ENCODE measurements around the gene FBXO47.
"Not testable (repeated sequence)": the region's sequence is repeated elsewhere in the genome, so short reads cannot be mapped to it uniquely, and the experiment has no call there.

FBXO47 gene

DNA sequence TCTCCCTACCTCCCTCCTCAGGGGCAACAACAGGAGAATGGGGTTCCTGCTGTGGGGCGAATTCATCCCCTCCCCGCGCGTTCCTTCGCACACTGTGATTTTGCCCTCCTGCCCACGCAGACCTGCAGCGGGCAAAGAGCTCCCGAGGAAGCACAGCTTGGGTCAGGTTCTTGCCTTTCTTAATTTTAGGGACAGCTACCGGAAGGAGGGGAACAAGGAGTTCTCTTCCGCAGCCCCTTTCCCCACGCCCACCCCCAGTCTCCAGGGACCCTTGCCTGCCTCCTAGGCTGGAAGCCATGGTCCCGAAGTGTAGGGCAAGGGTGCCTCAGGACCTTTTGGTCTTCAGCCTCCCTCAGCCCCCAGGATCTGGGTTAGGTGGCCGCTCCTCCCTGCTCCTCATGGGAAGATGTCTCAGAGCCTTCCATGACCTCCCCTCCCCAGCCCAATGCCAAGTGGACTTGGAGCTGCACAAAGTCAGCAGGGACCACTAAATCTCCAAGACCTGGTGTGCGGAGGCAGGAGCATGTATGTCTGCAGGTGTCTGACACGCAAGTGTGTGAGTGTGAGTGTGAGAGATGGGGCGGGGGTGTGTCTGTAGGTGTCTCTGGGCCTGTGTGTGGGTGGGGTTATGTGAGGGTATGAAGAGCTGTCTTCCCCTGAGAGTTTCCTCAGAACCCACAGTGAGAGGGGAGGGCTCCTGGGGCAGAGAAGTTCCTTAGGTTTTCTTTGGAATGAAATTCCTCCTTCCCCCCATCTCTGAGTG, 47.7 kb downstream of the FBXO47 start:
- Histone ChIP-seq H3K27ac (ENCODE audit: low read length) (no peak overlapping the region), H3K4me1 (ENCODE audit: control insufficient read depth in 1 of 2, insufficient read depth in 2 of 2, low read length in 2 of 2) (peaks cover 0 to 52% of the 10 kb centered on the region in 2 donors), H3K36me3 (ENCODE audit: control insufficient read depth in 1 of 2, insufficient read depth in 2 of 2, low read length in 2 of 2) (peaks cover 43 to 51% of the 10 kb centered on the region in 2 donors)

DNA sequence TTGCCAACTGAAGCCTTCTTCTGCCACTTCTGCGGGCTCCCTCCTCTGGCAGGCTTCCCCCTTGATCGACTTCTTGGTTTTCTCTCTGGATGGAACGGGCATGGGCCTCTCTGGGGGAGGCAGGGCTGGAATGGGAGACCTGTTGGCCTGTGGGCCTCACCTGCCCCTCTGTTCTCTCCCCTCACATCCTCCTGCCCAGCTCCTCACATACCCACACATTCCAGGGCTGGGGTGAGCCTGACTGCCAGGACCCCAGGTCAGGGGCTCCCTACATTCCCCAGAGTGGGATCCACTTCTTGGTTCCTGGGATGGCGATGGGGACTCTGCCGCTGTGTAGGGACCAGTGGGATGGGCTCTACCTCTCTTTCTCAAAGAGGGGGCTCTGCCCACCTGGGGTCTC, 48.3 kb downstream of the FBXO47 start:
- peaks cover 0 to 55% of the 10 kb centered on the region in 2 donors for H3K4me1 ChIP-seq (ENCODE audit: control insufficient read depth in 1 of 2, insufficient read depth in 2 of 2, low read length in 2 of 2)
- H3K9me3 ChIP-seq (ENCODE audit: control insufficient read depth in 1 of 2, low read length in 2 of 2) = no peaks in the 10 kb centered on the region
- peaks cover 46 to 57% of the 10 kb centered on the region in 2 donors for H3K36me3 ChIP-seq (ENCODE audit: control insufficient read depth in 1 of 2, insufficient read depth in 2 of 2, low read length in 2 of 2)
- no peak overlapping the region for H3K4me3 ChIP-seq (ENCODE audit: low read depth in 1 of 2, low read length in 2 of 2)
- no peak overlapping the region for H3K27ac ChIP-seq (ENCODE audit: low read length)
- H3K27me3 ChIP-seq (ENCODE audit: low read depth, low read length) = no peaks in the 10 kb centered on the region

More for the DNA sequence above, 47.7 kb downstream of the FBXO47 start:
- Histone ChIP-seq H3K27me3 (ENCODE audit: low read depth, low read length) (no peaks in the 10 kb centered on the region), H3K4me3 (ENCODE audit: low read depth in 1 of 2, low read length in 2 of 2) (no peak overlapping the region), H3K9me3 (ENCODE audit: control insufficient read depth in 1 of 2, low read length in 2 of 2) (no peaks in the 10 kb centered on the region)

DNA sequence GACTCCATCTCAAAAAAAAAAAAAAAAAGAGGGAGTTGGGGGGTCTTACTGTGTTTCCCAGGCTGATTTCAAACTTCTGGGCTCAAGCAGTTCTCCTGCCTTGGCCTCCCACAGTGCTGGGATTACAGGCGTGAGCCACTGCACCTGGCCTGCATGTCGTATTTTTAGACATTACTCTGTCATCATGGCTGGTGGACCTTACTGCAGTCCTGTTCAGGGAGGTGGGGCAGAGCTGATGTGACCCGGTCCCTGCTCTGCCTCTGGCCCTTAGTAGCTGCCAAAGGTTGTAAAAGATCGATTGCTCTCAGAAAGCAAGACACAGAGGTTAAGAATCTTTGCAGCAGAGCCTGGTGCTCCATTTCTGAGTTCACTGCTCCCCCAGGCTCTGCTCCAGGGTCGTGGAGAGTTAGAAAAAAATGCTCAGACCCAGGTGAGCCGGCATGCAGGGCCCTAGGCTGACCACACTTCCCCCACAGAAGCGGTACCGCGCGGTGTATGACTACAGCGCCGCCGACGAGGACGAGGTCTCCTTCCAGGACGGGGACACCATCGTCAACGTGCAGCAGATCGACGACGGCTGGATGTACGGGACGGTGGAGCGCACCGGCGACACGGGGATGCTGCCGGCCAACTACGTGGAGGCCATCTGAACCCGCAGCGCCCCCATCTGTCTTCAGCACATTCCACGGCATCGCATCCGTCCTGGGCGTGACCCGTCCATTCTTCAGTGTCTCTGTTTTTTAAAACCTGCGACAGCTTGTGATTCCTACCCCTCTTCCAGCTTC, 48.9 kb downstream of the FBXO47 start:
- Histone ChIP-seq H3K4me1 (ENCODE audit: control insufficient read depth in 1 of 2, insufficient read depth in 2 of 2, low read length in 2 of 2) (peaks cover 0 to 55% of the 10 kb centered on the region in 2 donors), H3K27ac (ENCODE audit: low read length) (no peak overlapping the region), H3K36me3 (ENCODE audit: control insufficient read depth in 1 of 2, insufficient read depth in 2 of 2, low read length in 2 of 2) (peaks cover 48 to 58% of the 10 kb centered on the region in 2 donors), H3K27me3 (ENCODE audit: low read depth, low read length) (no peaks in the 10 kb centered on the region), H3K4me3 (ENCODE audit: low read depth in 1 of 2, low read length in 2 of 2) (no peak overlapping the region), H3K9me3 (ENCODE audit: control insufficient read depth in 1 of 2, low read length in 2 of 2) (no peaks in the 10 kb centered on the region)

DNA sequence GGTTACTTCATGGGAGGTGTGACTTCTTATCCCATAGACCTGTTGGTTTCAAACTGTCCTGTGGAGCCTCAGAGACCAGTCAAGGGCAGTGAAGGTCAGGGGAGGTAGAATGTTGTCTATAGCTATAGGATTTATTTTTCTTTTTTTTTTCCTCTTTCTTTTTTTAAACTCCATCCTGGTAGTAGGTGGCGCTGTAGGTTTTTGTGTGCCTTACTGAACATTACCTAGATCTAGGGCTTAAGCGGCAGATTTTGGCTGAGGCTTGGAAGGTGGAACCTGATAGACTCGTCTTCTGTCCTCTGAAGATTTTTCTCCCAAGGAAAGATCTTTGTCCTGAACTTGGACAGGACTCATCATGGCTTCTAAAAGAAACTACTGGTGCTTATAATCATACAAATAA, 49.9 kb downstream of the FBXO47 start:
- H3K4me3 ChIP-seq (ENCODE audit: low read depth in 1 of 2, low read length in 2 of 2) = no peak overlapping the region
- peaks cover 52 to 58% of the 10 kb centered on the region in 2 donors for H3K36me3 ChIP-seq (ENCODE audit: control insufficient read depth in 1 of 2, insufficient read depth in 2 of 2, low read length in 2 of 2)
- H3K27ac ChIP-seq (ENCODE audit: low read length) = no peak overlapping the region
- H3K4me1 ChIP-seq (ENCODE audit: control insufficient read depth in 1 of 2, insufficient read depth in 2 of 2, low read length in 2 of 2) = peaks cover 7 to 55% of the 10 kb centered on the region in 2 donors
- no peaks in the 10 kb centered on the region for H3K27me3 ChIP-seq (ENCODE audit: low read depth, low read length)
- H3K9me3 ChIP-seq (ENCODE audit: control insufficient read depth in 1 of 2, low read length in 2 of 2) = no peaks in the 10 kb centered on the region

DNA sequence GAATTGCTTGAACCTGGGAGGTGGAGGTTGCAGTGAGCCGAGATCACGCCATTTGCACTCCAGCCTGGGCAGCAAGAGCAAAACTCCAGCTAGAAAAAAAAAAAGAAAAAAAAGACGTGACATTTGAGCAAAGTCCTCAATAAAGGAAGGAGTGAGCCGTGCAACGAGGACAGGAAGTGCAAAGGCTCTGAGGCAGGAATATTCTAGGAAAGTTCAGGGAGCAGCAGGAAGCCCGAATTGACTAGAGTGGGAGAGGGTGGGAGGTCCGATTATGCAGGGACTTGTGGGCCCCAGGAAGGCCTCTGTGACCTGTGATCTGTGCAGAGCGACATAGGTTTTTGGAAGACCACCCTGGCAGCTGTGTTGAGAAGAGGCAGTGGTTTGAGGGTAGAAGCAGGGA, 50.4 kb downstream of the FBXO47 start:
- Histone ChIP-seq H3K9me3 (ENCODE audit: control insufficient read depth in 1 of 2, low read length in 2 of 2) (no peaks in the 10 kb centered on the region), H3K4me1 (ENCODE audit: control insufficient read depth in 1 of 2, insufficient read depth in 2 of 2, low read length in 2 of 2) (peaks cover 7 to 55% of the 10 kb centered on the region in 2 donors), H3K36me3 (ENCODE audit: control insufficient read depth in 1 of 2, insufficient read depth in 2 of 2, low read length in 2 of 2) (peaks cover 52 to 58% of the 10 kb centered on the region in 2 donors), H3K27ac (ENCODE audit: low read length) (no peak overlapping the region), H3K27me3 (ENCODE audit: low read depth, low read length) (no peaks in the 10 kb centered on the region), H3K4me3 (ENCODE audit: low read depth in 1 of 2, low read length in 2 of 2) (no peak overlapping the region)

DNA sequence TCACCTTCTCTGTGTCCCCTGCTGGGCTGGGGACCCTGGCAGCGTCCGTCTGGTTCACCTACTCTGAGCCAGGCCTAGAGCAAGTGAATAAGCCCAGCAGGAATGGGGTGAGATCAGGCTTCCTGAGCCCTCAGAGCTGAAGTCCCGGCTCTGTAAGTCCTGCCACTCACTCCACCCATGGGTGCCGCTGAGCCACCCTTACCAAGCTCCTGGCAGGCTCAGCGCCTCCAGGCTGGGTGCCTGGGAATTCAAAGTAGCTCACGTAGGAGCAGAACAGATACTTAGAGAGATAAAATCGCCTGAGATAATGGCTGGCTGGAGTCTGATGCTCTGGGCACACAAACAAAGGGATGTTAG, 51.6 kb downstream of the FBXO47 start:
- H3K4me3 ChIP-seq (ENCODE audit: low read depth in 1 of 2, low read length in 2 of 2) = no peak overlapping the region
- no peaks in the 10 kb centered on the region for H3K27me3 ChIP-seq (ENCODE audit: low read depth, low read length)
- peaks cover 58% of the 10 kb centered on the region in 2 donors for H3K36me3 ChIP-seq (ENCODE audit: control insufficient read depth in 1 of 2, insufficient read depth in 2 of 2, low read length in 2 of 2)
- peaks cover 7 to 48% of the 10 kb centered on the region in 2 donors for H3K4me1 ChIP-seq (ENCODE audit: control insufficient read depth in 1 of 2, insufficient read depth in 2 of 2, low read length in 2 of 2)
- H3K9me3 ChIP-seq (ENCODE audit: control insufficient read depth in 1 of 2, low read length in 2 of 2) = no peaks in the 10 kb centered on the region
- H3K27ac ChIP-seq (ENCODE audit: low read length) = no peak overlapping the region

DNA sequence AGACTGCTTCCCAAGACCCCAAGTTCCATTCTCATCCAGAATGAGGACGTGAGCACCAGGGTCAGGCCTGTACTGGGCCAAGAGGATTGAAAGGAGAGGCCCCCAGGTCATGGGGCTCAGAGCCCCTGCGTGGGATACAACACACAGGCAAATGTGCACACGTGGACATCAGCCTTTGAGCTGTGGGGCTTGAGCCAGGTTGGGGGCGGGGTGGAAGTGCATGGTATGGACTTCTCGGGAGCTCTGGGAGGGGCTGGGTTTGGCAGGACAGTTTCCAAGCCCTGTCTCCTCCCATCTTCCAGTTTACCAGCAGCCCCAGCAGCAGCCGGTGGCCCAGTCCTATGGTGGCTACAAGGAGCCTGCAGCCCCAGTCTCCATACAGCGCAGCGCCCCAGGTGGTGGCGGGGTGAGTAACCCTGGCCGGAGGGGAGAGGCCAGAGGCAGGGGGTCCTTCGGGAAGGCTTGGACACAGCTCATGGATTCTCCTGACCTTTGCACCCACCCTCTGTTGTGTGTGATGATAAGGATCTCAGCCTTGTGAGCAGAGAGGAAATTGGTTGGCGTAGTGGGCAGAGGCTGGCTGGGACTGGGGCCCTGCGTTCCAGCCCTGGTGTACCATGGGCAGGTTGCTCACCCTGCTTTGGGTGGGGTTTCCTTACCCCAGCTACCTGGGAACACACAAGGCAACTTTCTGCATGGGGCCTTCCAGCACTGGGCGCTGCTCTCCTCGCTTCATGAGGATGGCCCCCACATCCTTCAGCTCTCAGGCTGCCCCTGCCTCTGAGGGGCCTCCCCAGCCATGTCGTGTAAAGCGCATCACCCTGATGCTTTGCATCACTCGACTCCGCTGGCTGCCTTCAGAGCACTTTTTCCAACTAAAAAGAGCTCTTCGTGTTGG, 52.2 kb downstream of the FBXO47 start:
- H3K36me3 ChIP-seq (ENCODE audit: control insufficient read depth in 1 of 2, insufficient read depth in 2 of 2, low read length in 2 of 2) = peaks cover 58% of the 10 kb centered on the region in 2 donors
- no peaks in the 10 kb centered on the region for H3K27me3 ChIP-seq (ENCODE audit: low read depth, low read length)
- no peaks in the 10 kb centered on the region for H3K9me3 ChIP-seq (ENCODE audit: control insufficient read depth in 1 of 2, low read length in 2 of 2)
- no peak overlapping the region for H3K4me3 ChIP-seq (ENCODE audit: low read depth in 1 of 2, low read length in 2 of 2)
- H3K27ac ChIP-seq (ENCODE audit: low read length) = no peak overlapping the region
- peaks cover 7 to 42% of the 10 kb centered on the region in 2 donors for H3K4me1 ChIP-seq (ENCODE audit: control insufficient read depth in 1 of 2, insufficient read depth in 2 of 2, low read length in 2 of 2)

DNA sequence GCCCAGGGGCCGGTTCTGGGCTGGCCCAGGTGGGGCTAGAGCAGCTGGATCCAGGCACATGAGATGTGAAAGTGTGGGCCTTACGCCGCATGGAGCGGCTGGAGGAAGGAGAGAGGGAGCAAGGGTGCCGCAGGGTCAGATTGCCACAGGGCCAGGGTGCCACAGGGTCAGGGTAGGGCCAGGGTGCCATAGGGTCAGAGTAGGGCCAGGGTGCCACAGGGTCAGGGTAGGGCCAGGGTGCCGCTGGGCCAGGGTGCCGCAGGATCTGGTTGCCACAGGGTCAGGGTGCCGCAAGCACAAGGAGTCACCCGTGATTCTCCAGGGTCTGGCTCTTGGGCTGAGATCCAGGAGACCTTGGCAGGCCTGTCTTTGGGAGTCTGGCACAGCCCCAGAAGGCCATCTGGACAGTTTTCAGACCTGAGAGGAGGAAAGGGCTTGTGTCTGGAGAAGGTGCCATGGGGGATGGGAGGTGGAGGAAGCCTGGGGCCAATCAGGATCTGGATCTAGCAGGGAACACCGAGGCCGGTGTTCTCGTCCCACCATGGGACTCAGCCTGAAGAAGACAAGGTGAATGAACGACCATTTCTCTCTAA, 54.9 kb downstream of the FBXO47 start:
- peaks cover 38% of the 10 kb centered on the region in 2 donors for H3K36me3 ChIP-seq (ENCODE audit: control insufficient read depth in 1 of 2, insufficient read depth in 2 of 2, low read length in 2 of 2)
- H3K4me1 ChIP-seq (ENCODE audit: control insufficient read depth in 1 of 2, insufficient read depth in 2 of 2, low read length in 2 of 2) = peaks cover 7 to 54% of the 10 kb centered on the region in 2 donors

DNA sequence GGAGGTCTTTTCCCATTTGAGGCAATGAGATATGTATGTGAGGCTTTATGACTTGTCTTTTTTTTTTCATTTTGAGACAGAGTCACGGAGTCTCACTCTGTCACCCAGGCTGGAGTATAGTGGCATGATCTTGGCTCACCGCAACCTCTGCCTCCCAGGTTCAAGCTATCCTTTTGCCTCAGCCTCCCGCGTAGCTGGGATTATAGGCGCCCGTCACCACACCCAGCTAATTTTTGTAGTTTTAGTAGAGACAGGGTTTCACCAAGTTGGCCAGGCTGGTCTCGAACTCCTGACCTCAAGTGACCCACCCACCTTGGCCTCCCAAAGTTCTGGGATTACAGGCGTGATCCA, 55.5 kb downstream of the FBXO47 start:
- Histone ChIP-seq H3K36me3 (ENCODE audit: control insufficient read depth in 1 of 2, insufficient read depth in 2 of 2, low read length in 2 of 2) (peaks cover 31 to 32% of the 10 kb centered on the region in 2 donors), H3K4me1 (ENCODE audit: control insufficient read depth in 1 of 2, insufficient read depth in 2 of 2, low read length in 2 of 2) (peaks cover 7 to 60% of the 10 kb centered on the region in 2 donors)
- not testable (repeated sequence) for H3K27me3 ChIP-seq (ENCODE audit: low read depth, low read length); H3K4me3 ChIP-seq (ENCODE audit: low read depth in 1 of 2, low read length in 2 of 2); H3K9me3 ChIP-seq (ENCODE audit: control insufficient read depth in 1 of 2, low read length in 2 of 2); H3K27ac ChIP-seq (ENCODE audit: low read length)

More for the DNA sequence above, 54.9 kb downstream of the FBXO47 start:
- Histone ChIP-seq H3K4me3 (ENCODE audit: low read depth in 1 of 2, low read length in 2 of 2) (no peak overlapping the region), H3K9me3 (ENCODE audit: control insufficient read depth in 1 of 2, low read length in 2 of 2) (no peaks in the 10 kb centered on the region), H3K27me3 (ENCODE audit: low read depth, low read length) (no peaks in the 10 kb centered on the region), H3K27ac (ENCODE audit: low read length) (no peak overlapping the region)

DNA sequence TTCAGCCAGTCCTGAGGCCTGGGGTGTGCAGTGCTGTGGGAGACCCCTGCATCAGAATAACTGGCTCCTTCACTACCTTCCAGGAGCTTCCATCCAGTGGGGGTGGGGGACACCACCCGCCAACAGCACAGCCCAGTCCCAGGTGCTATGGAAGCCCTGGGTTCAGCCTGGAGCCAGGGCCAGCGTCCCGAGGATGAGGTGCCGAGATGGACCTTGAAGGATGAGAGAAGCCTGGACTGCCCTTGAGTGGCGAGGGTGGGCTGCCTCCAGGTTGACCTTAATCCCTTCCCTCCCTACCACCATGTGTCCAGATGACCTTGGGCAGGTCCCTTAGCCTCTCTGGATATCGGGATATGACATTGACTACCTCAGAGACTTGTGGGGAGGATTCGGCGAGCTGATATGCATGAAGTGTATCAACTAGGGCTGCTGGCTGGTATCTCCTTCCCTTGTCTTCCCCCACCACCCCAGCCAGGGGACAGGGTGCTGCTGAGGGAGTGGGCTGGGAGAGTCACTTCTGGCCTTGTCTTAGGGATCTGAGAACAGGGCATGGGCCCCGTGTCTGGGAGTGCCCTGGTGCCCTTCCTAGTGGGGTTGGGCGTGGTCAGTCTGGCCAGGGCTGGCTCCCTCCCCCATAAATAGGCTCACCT, 56.0 kb downstream of the FBXO47 start:
- H3K27ac ChIP-seq (ENCODE audit: low read length) = no peak overlapping the region
- H3K4me1 ChIP-seq (ENCODE audit: control insufficient read depth in 1 of 2, insufficient read depth in 2 of 2, low read length in 2 of 2) = peaks cover 7 to 62% of the 10 kb centered on the region in 2 donors

More for the DNA sequence above, 56.0 kb downstream of the FBXO47 start:
- H3K9me3 ChIP-seq (ENCODE audit: control insufficient read depth in 1 of 2, low read length in 2 of 2) = no peaks in the 10 kb centered on the region
- H3K36me3 ChIP-seq (ENCODE audit: control insufficient read depth in 1 of 2, insufficient read depth in 2 of 2, low read length in 2 of 2) = peaks cover 29 to 32% of the 10 kb centered on the region in 2 donors
- no peak overlapping the region for H3K4me3 ChIP-seq (ENCODE audit: low read depth in 1 of 2, low read length in 2 of 2)
- H3K27me3 ChIP-seq (ENCODE audit: low read depth, low read length) = no peaks in the 10 kb centered on the region
